ENCODE data around the gene ARPC3. TPM values are rescaled to one million over a fixed set of nuclear protein-coding genes. Genes with fewer than 3 reads are reported as not detected.

ARPC3 gene
- total and polyA plus RNA-seq, 2 of the 4 experiments (the other 2 are of a cell fraction) = 192 to 204 TPM

- no peak overlapping the region for H4K91ac ChIP-seq (ENCODE audit: insufficient read depth, low read depth, low read length)
- no peak overlapping the region for H2BK20ac ChIP-seq (ENCODE audit: low read depth, low read length)
- no peak overlapping the region for H3K27ac ChIP-seq (ENCODE audit: insufficient read depth, low read length)
- no peak overlapping the region for H4K8ac ChIP-seq (ENCODE audit: low read depth in 2 of 2, low read length in 2 of 2)
- TF ChIP-seq USF2 (IDR thresholded peaks at IDR 0.05; ENCODE audit: low read depth, low read length) (no peak), MAZ (IDR thresholded peaks at IDR 0.05; ENCODE audit: borderline replicate concordance, low read depth, low read length) (no peak), RCOR1 (IDR thresholded peaks at IDR 0.05; ENCODE audit: insufficient replicate concordance, low read length) (no peak), RFX5 (IDR thresholded peaks at IDR 0.05; ENCODE audit: low read depth, low read length) (no peak), CEBPB (IDR thresholded peaks at IDR 0.05; ENCODE audit: low read depth, low read length) (no peak), SMC3 (IDR thresholded peaks at IDR 0.05; ENCODE audit: low read depth, low read length) (no peak), RAD21 (IDR thresholded peaks at IDR 0.05; ENCODE audit: low read length) (no peak), FOS (IDR thresholded peaks at IDR 0.05; ENCODE audit: low read depth, low read length) (no peak), POLR2A (IDR thresholded peaks at IDR 0.05; ENCODE audit: low read depth, low read length) (no peak), NFE2L2 (IDR thresholded peaks at IDR 0.05; ENCODE audit: low read depth, low read length) (no peak), ELK1 (IDR thresholded peaks at IDR 0.05; ENCODE audit: borderline replicate concordance, low read depth, low read length) (no peak), BHLHE40 (IDR thresholded peaks at IDR 0.05; ENCODE audit: low read depth, low read length) (no peak), MAFK (IDR thresholded peaks at IDR 0.05; ENCODE audit: low read depth, low read length) (no peak), MXI1 (IDR thresholded peaks at IDR 0.05; ENCODE audit: borderline replicate concordance, low read depth, low read length) (no peak), CTCF (conservative IDR thresholded peaks at IDR 0.05; ENCODE audit: low read depth, low read length) (no peak), CHD1 (IDR thresholded peaks at IDR 0.05; ENCODE audit: low read depth, low read length) (no peak)
- in situ Hi-C loops (cut with MboI; ENCODE audit: low sequenced_read_pairs) = loop anchor here (5.0 kb wide), 1 partner anchor 329 kb away; no protein-coding TSS in a partner anchor
- ATAC-seq (ENCODE audit: low read depth) = no peak
- no peak overlapping the region for H2AFZ ChIP-seq (replicated peaks; ENCODE audit: low read length, poor library complexity)
- no CpG with 5 or more reads among the region's 3 CpGs for WGBS, 2 experiments (ENCODE audit: extremely low coverage in 2 of 2, insufficient read length in 1 of 2)
- no peak overlapping the region for H3K56ac ChIP-seq (ENCODE audit: extremely low read depth, insufficient read depth, low read length)
- H3K4me1 ChIP-seq (ENCODE audit: control insufficient read depth, insufficient read depth, low read length) = 0 out of 2 replicates have a peak, but pooled peaks cover 2% of the 10 kb centered on the region
- no peaks in the 10 kb centered on the region for H3K9me3 ChIP-seq (ENCODE audit: control insufficient read depth, insufficient read depth, low read length)
- H3K36me3 ChIP-seq (ENCODE audit: control insufficient read depth, insufficient read depth, low read length) = no peaks in the 10 kb centered on the region
- H3K14ac ChIP-seq (replicated peaks; ENCODE audit: low read depth, low read length) = no peak overlapping the region
- H2AK9ac ChIP-seq (replicated peaks; ENCODE audit: low read depth, low read length, poor library complexity) = no peak overlapping the region
- POLR2A ChIA-PET (ENCODE audit: unreplicated experiment) = no interaction called here
- H2BK120ac ChIP-seq (ENCODE audit: low read depth, low read length) = no peak overlapping the region
- no peak overlapping the region for H3K23ac ChIP-seq (ENCODE audit: low read depth, low read length)
- no peak overlapping the region for H4K5ac ChIP-seq (ENCODE audit: low read depth, low read length)
- no peaks in the 10 kb centered on the region for H3K27me3 ChIP-seq (ENCODE audit: control insufficient read depth, insufficient read depth, low read length)
- H3K18ac ChIP-seq (ENCODE audit: low read depth, low read length) = no peak overlapping the region
- H2BK5ac ChIP-seq (ENCODE audit: low read depth, low read length, poor library complexity, severe bottlenecking) = no peak overlapping the region
- H3K4ac ChIP-seq (ENCODE audit: low read depth, low read length) = no peak overlapping the region
- H3K4me2 ChIP-seq (ENCODE audit: low read depth, low read length) = no peak overlapping the region
- no peak overlapping the region for H2AK5ac ChIP-seq (ENCODE audit: low read depth, low read length)
- H2BK15ac ChIP-seq (ENCODE audit: low read depth, low read length) = no peak overlapping the region
- intact Hi-C loops (cut with micrococcal nuclease) = no loop called here
- BruUV-seq (replicated peaks) = no TSS peak
- DNase-seq = no peak
- dilution Hi-C loops (cut with HindIII; ENCODE audit: low sequenced_read_pairs, unreplicated experiment) = no loop called here
- H3K4me3 ChIP-seq (ENCODE audit: insufficient read depth, low read depth, low read length) = no peak overlapping the region
- CTCF ChIA-PET = no interaction called here
- H4K20me1 ChIP-seq (ENCODE audit: insufficient read depth, low read length) = no peaks in the 10 kb centered on the region
- H3K9me1 ChIP-seq (ENCODE audit: insufficient read depth, low read length) = no peaks in the 10 kb centered on the region
- H3K79me1 ChIP-seq (ENCODE audit: low read depth in 1 of 2, low read length in 2 of 2) = no peaks in the 10 kb centered on the region
- no peak overlapping the region for H3K9ac ChIP-seq (ENCODE audit: low read depth, low read length)
Measured at GRCh38 chr12:110421159-110421661, 28.9 kb downstream of the ARPC3 start.

Measured in IMR-90 (cell line).